ENCODE data around the gene UBXN11. TPM values are rescaled to one million over a fixed set of nuclear protein-coding genes. Genes with fewer than 3 reads are reported as not detected.
"Not testable (repeated sequence)": the region's sequence is repeated elsewhere in the genome, so short reads cannot be mapped to it uniquely, and the experiment has no call there.

The UBXN11 gene
- total RNA-seq, 4 donors from 2014 or later = 2.7 to 3.8 (median 3.4) TPM

- Histone ChIP-seq H3K4me3 (no peak overlapping the region), H3K36me3 (no peaks in the 10 kb centered on the region), H3K4me1 (no peaks in the 10 kb centered on the region), H3K9me3 (no peaks in the 10 kb centered on the region), H3K27me3 (peaks cover 16 to 21% (median 18%) of the 10 kb centered on the region in 3 donors), H3K27ac (no peak overlapping the region)
- DNase-seq = no peak
- TF ChIP-seq CTCF (IDR thresholded peaks at IDR 0.05 in 4 of 5, conservative IDR thresholded peaks at IDR 0.05 in 1 of 5) (no peak), POLR2A (IDR thresholded peaks at IDR 0.05) (no peak)
- intact Hi-C loops (cut with DNase I; ENCODE audit: low total_unique reads) (no loop called here), in situ Hi-C loops (cut with MboI; ENCODE audit: low sequenced_read_pairs in 4 of 4) (no loop called here)
- no peak for ATAC-seq
Observed at GRCh38 chr1:26330276-26330675, 23.8 kb upstream of the UBXN11 start.

GRCh38 chr1:26329380-26329779, 22.9 kb upstream of the UBXN11 start:
- H3K27ac ChIP-seq; in situ Hi-C loops (cut with MboI; ENCODE audit: low sequenced_read_pairs in 4 of 4); H3K4me3 ChIP-seq; DNase-seq; H3K4me1 ChIP-seq; H3K36me3 ChIP-seq; H3K9me3 ChIP-seq; ATAC-seq: not testable (repeated sequence)
- H3K27me3 ChIP-seq = peaks cover 9 to 12% (median 12%) of the 10 kb centered on the region in 3 donors
- intact Hi-C loops (cut with DNase I; ENCODE audit: low total_unique reads) = loop anchor here (10.0 kb wide), 1 partner anchor 125 kb away; no protein-coding TSS in a partner anchor

GRCh38 chr1:26328597-26328996, 22.2 kb upstream of the UBXN11 start:
- no peak for ATAC-seq
- no peak for TF ChIP-seq CTCF (IDR thresholded peaks at IDR 0.05 in 4 of 5, conservative IDR thresholded peaks at IDR 0.05 in 1 of 5)
- no peak for TF ChIP-seq POLR2A (IDR thresholded peaks at IDR 0.05)
- Histone ChIP-seq H3K36me3 (no peaks in the 10 kb centered on the region), H3K9me3 (no peaks in the 10 kb centered on the region), H3K4me3 (no peak overlapping the region), H3K27ac (no peak overlapping the region), H3K4me1 (no peaks in the 10 kb centered on the region), H3K27me3 (peaks cover 1 to 6% (median 6%) of the 10 kb centered on the region in 3 donors)
- intact Hi-C loops (cut with DNase I; ENCODE audit: low total_unique reads) (loop anchor here (10.0 kb wide), 1 partner anchor 124 kb away; no protein-coding TSS in a partner anchor), in situ Hi-C loops (cut with MboI; ENCODE audit: low sequenced_read_pairs in 4 of 4) (no loop called here)
- DNase-seq = no peak

GRCh38 chr1:26327956-26328362, 21.5 kb upstream of the UBXN11 start:
- Histone ChIP-seq H3K36me3 (no peaks in the 10 kb centered on the region), H3K4me3 (no peak overlapping the region), H3K27ac (no peak overlapping the region), H3K4me1 (no peaks in the 10 kb centered on the region), H3K9me3 (no peaks in the 10 kb centered on the region), H3K27me3 (peaks cover 0 to under 1% (median 0%) of the 10 kb centered on the region in 3 donors)
- DNase-seq (no peak), ATAC-seq (no peak)
- in situ Hi-C loops (cut with MboI; ENCODE audit: low sequenced_read_pairs in 4 of 4) (no loop called here), intact Hi-C loops (cut with DNase I; ENCODE audit: low total_unique reads) (loop anchor here (10.0 kb wide), 1 partner anchor 123 kb away; no protein-coding TSS in a partner anchor)
- no peak for TF ChIP-seq CTCF (IDR thresholded peaks at IDR 0.05 in 4 of 5, conservative IDR thresholded peaks at IDR 0.05 in 1 of 5)
- no peak for TF ChIP-seq POLR2A (IDR thresholded peaks at IDR 0.05)

- H3K4me1 ChIP-seq = peaks cover 4 to 5% of the 10 kb centered on the region in 2 donors
- no peak overlapping the region for H3K4me3 ChIP-seq
- no peak for TF ChIP-seq CTCF (IDR thresholded peaks at IDR 0.05 in 4 of 5, conservative IDR thresholded peaks at IDR 0.05 in 1 of 5)
- no peak for TF ChIP-seq POLR2A (IDR thresholded peaks at IDR 0.05)
- H3K27me3 ChIP-seq = no peaks in the 10 kb centered on the region
- in situ Hi-C loops (cut with MboI; ENCODE audit: low sequenced_read_pairs in 4 of 4) (loop anchor here in 3 of 4 donors (5.0 kb wide), 2 partner anchors 37 to 47 kb away; no protein-coding TSS in a partner anchor), intact Hi-C loops (cut with DNase I; ENCODE audit: low total_unique reads) (loop anchor here (10.0 kb wide), 1 partner anchor 120 kb away; no protein-coding TSS in a partner anchor)
- no peaks in the 10 kb centered on the region for H3K9me3 ChIP-seq
- DNase-seq (no peak), ATAC-seq (no peak)
- H3K27ac ChIP-seq = no peak overlapping the region
- no peaks in the 10 kb centered on the region for H3K36me3 ChIP-seq
Observed at GRCh38 chr1:26324550-26324949, 18.1 kb upstream of the UBXN11 start.
